Bone marrow (tissue), 2 donors: ENCODE measurements around the gene SDK1.

Experiments used
- DNase-seq, 2 donors: peaks; one replicate each; lab custom pipeline; 2025; lab: John Stamatoyannopoulos, UW

Gene SDK1

DNA sequence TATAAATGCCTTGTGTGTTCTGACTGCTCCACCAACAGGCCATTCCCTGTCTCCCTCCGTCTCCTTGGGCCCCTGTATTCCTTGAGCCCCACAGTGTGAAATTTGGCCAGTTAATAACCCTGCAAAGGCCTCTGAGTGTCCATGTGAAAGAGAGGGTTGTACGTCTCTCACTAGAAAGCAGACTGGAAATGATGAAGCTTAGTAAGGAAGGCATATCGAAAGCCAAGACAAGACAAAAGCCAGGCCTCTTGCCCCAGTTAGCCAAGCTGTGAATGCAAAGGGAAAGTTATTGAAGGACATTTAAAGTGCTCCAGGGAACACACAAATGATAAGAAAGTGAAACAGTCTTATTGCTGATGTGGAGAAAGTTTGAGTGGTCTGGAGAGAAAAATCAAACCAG lies 680.2 kb downstream of the SDK1 start:
- DNase-seq = no peak

- no peak for DNase-seq
These were observed 683.4 kb downstream of the SDK1 start for GRCh38 chr7:3984456-3984855.

DNA sequence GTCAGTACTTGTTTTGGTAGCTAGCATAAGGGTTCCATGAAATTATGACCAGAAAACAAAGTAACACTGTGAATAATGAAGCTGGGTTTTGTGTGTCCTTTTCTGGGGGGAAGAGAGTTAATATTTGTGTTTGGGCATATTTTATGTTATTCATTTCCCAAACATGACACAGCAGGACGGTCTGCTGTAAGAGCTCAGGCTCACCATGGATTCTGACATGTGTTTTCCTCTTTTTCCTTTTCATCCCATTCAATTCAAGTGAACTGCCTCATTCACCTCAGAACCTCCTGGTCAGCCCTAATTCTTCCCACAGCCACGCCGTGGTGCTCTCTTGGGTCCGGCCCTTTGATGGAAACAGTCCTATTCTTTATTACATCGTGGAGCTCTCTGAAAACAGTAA lies 685.9 kb downstream of the SDK1 start:
- DNase-seq = no peak

- no peak for DNase-seq
These were observed 686.4 kb downstream of the SDK1 start for GRCh38 chr7:3987426-3987927.

GRCh38 chr7:3989723-3990122 lies 688.7 kb downstream of the SDK1 start:
- no peak for DNase-seq

GRCh38 chr7:3991731-3992231 lies 690.7 kb downstream of the SDK1 start:
- DNase-seq = no peak

GRCh38 chr7:3992841-3993240 lies 691.8 kb downstream of the SDK1 start:
- no peak for DNase-seq

DNA sequence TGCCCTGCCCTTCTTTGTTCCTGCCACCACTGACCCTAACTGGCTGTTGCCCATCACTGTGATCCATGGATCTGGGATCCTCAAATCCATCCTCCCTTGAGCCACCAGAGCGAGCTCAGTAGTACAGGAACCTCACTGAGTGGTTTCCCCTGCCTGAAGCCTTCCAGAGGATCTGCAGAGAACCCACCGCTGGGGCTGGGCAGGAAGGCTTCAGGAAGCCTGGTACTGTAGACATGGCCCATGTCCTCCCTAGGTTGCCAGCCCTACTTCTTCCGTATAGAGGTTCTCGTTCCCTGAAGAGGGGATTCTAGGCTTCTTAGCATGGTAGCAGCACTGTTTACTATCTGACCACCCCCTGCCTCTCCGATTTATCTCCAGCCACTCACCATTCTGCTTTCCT lies 693.7 kb downstream of the SDK1 start:
- DNase-seq = no peak

DNA sequence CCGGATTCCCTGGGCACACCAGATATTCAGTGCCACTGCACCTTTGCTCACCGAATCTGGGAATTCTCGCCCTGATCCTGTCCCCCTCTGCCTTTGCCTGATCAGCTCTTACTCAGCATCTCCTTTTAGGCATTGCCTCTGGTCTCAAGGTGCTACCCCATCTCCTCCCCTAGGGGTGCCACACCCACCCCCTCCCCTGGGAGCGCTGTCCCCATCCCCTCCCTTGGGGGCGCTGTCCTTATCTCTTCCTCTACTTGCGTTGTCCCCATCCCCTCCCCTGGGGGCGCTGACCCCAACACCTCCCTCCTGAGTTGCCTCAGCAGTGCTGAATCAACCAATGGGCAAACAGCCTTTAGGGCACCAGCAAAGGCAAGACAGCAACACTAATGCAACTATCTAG lies 694.1 kb downstream of the SDK1 start:
- DNase-seq = no peak

DNA sequence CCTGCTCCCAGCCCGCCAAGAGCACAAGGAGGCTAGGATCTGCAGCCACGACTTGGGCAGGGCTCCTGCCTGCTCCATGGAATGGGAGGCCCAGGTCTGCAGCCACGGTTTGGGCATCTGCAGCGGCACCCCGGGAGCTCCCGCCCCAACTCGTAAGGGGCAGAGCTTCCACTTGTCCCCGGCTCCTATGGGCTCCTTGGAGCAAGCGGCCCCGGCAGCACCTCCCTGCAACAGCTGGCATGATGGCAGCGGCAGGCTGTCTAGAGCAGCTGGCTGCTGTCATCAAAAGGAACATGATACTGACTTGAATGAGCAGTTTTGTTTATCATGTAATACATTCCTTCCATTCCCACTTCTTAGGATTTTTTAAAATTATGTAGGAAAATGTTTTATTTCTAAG lies 697.0 kb downstream of the SDK1 start:
- no peak for DNase-seq

DNA sequence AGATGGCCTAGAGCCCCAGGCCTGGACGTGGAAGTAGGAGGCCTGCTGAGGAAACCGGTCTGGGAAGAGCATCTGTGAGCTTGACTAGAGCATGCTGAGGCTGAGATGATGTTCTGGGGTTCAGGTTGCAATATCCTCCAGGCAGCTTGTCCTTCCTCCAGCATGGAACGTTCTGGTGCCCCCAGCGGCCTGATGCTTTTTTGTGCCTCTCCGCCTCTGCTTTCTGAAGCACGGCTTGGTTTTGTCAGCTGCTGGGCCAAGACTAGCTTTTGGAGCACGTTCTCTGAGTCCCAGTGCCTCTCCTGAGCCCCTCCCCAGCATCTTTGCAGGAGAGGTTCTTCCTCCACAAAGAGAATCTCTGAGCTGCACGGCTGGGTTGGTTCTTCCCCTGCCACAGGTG lies 699.1 kb downstream of the SDK1 start:
- DNase-seq = no peak

- no peak for DNase-seq
These were observed 699.9 kb downstream of the SDK1 start for GRCh38 chr7:4000934-4001333.

DNA sequence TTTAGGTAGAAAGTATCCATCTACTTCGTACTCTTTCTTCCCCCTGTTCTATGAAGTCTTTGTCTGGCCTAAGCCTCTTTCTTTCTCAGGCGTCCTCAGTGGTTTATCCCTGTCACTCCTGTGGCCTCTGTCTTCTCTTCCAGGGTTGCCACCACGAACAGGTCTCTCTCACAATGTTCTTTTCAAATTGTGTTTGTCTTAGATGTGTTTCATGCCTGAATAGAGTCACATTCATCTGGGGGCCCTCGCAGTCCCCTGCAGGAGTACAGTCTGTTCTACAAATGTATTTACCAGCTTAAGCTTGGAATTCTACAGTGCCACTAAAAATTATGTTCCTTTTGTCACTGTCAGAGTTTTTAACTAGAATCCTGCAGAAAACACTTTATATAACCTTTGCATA lies 700.7 kb downstream of the SDK1 start:
- DNase-seq = no peak

- DNase-seq = no peak
These were observed 702.5 kb downstream of the SDK1 start for GRCh38 chr7:4003503-4003902.

DNA sequence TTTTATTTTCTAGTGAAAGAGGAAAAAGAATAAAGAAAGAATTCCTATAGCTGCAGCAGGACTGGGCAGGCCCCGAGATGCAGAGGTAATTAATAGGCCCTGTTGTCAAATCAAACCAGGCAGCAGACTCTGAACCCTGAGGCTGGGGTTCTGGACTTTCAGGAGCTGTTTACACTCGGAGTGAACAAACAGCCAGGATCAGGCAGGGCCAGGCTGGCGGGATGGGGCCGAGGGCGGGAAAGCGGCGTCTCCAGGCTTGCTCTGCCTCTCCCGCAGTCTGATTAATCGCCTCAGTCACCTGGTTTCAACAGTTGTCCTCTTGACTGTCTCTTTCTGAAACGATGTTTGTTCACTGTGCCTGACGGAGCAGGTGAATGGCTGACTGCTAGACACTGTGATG lies 705.6 kb downstream of the SDK1 start:
- DNase-seq = no peak

GRCh38 chr7:4009211-4010060 lies 708.4 kb downstream of the SDK1 start:
- DNase-seq = no peak

DNA sequence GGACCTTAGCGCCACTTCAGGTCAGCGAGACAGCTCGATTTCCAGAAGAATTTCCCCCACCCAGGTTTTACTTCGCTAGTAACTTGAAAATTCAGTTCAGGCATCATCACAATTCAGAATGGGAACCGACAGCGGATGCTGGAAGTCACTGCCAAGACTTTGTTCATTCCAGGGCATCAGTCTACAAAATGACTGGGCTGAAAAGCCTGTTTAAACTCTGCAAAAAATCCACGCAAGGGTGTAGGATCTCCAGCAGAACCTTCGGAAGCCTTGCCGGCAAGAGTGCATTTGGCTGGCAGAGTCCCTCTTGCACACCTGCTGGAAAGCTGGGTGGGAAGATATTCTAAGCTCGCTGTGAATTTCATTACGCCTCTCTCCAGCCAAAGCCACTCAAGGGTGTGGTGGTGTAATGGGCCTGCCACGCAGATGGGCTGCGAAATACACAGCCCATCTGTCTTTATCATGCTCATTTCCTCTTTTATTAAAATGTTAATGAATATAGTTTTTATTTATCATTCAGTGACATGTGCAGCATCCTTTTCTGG lies 709.1 kb downstream of the SDK1 start:
- no peak for DNase-seq

DNA sequence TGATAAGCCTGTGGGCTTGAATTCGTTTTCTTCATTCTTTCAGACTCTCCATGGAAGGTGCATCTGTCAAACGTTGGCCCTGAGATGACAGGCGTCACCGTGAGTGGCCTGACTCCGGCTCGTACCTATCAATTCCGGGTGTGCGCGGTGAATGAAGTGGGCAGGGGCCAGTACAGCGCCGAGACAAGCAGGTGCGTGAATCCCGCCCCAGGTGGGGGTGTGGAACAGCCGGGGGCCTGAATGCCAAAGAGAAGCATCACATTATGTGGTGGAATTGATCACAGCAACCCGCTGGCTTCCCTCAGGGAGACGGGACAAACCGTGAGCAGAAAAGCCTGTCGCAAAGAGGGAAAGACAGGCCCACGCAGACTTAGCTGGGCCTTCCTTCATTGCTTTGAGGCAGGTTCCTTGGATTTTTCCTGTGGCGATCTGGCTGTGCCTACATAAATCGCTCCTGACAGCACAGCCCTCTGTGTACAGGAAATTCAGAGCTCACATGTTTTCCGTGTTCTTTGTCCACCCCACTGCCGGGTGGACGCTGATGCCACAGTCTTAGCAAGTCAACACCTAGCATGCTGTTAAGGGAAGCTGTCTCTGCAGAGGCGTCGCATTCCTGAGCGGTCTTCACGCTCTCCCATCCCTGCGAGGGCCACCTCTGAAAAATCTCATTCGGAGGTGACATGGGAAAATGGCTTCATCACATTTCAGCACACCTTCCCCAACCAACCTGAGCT lies 710.0 kb downstream of the SDK1 start:
- no peak for DNase-seq

DNA sequence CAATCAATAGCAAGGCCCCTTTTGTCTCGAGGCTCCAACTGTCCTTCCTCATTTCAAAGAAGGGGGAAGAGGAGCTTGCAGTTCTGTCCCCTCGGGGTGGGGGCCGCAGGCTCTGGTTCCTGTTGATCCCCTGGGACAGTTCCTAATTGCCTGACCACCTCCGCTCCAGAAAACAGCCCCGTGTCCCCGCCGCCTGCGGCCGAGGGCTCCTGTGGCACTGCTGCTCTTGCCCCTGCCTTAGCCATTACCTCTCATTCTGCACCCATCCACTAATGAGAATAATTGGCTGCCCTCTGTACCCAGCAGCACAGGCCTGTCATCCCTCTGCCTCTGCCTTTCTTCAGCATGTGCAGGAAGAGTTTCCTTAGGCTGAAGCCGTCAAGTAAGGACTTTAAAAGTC lies 712.7 kb downstream of the SDK1 start:
- DNase-seq = no peak

GRCh38 chr7:4014346-4015050 lies 713.4 kb downstream of the SDK1 start:
- DNase-seq = no peak

- no peak for DNase-seq
These were observed 714.3 kb downstream of the SDK1 start for GRCh38 chr7:4015371-4015770.

DNA sequence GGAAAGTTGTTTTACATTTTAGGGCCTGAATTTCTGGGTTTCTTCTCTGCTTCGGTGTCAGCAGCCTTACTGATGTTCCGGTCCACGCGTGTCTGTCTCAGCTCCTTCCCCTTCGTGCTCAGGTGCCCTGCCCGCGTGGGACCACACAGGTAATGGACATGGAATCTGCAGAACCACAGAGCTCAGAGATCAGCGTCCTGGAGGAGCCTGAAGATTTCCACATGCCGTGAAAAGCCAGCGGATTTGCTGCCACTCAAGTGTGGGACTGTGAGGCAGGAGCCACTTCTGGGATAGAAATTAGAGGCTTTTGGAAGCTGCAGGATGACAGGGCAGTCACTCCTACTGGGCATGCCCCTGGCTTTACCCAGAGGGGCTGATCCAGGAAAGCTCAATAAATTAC lies 714.9 kb downstream of the SDK1 start:
- no peak for DNase-seq
